K562 (cell line): ENCODE measurements around the gene UBE2O. TPM values are rescaled to one million over a fixed set of nuclear protein-coding genes. Genes with fewer than 3 reads are reported as not detected.

Experiments used
- ATAC-seq: fragments of 200-7000 bp; cut with Tn5 transposase; 3 replicates; pipeline ENCODE4 v1.9.1; 2020; ENCODE audit warnings: moderate library complexity
- BruUV-seq: library from RNA; stranded (reverse); fragments of 400-500 nt; replicated peaks from 2 replicates; lab custom pipeline; 2021; lab: Mats Ljungman, UMichigan
- CTCF ChIA-PET: fragments of 300-600 bp; formaldehyde crosslinking; extraction: SDS; loops from one replicate; lab custom pipeline; 2021; ENCODE audit warnings: low intra/inter-chr PET ratio; lab: Yijun Ruan, JAX
- POLR2A ChIA-PET: fragments of 300-600, 350-650 bp; sonication (Branson Sonifier 250); formaldehyde crosslinking; extraction: SDS; loops from one replicate; lab custom pipeline; 2021; ENCODE audit warnings: antibody characterized with exemption, inconsistent platforms; lab: Yijun Ruan, JAX
- DNase-seq, 4 experiments: peaks; one replicate each; pipeline versions ENCODE4 v3.0.0 to v3.0.0-alpha.2; 2011 to 2018; ENCODE audit warnings: low spot score in 3 of 4, mixed read lengths in 3 of 4; ENCODE audit errors: extremely low read depth in 1 of 4
- FAIRE-seq: peaks from 2 replicates; lab custom pipeline; 2011; peaks lifted over from hg19 to GRCh38; lab: Jason Lieb, UNC
- H2AFZ ChIP-seq: 2 replicates; pipeline ENCODE4 v1.6.0; 2011; ENCODE audit warnings: low read depth, low read length, control low read depth, inconsistent platforms
- H3K27ac ChIP-seq: fragments of 200-600 bp; 3 replicates; pipeline ENCODE4 v1.8.0; 2011; ENCODE audit warnings: low read depth, mild to moderate bottlenecking, control low read depth, inconsistent platforms, low read length, moderate library complexity, mixed read lengths; ENCODE audit errors: extremely low read depth
- H3K27me3 ChIP-seq, 2 experiments: fragments of 300-600 bp in 1 of 2; 2 replicates in 1 of 2; 3 replicates in 1 of 2; pipeline versions ENCODE4 v1.6.0 to v1.8.0; 2011; ENCODE audit warnings: inconsistent platforms in 2 of 2, low read length in 2 of 2, mild to moderate bottlenecking in 1 of 2, mixed read lengths in 1 of 2, moderate library complexity in 1 of 2; ENCODE audit not compliant: control insufficient read depth in 2 of 2, insufficient read depth in 2 of 2
- H3K36me3 ChIP-seq: fragments of 300-600 bp; 3 replicates; pipeline ENCODE4 v1.8.0; 2011; ENCODE audit warnings: mild to moderate bottlenecking, low read length, inconsistent platforms; ENCODE audit not compliant: control insufficient read depth, insufficient read depth
- H3K4me1 ChIP-seq, 2 experiments: fragments of 200-600 bp in 1 of 2; replicated peaks in 1 of 2; 2 replicates in 1 of 2; 3 replicates in 1 of 2; pipeline versions ENCODE4 v1.5.1 to v1.8.0; 2011; ENCODE audit warnings: inconsistent platforms in 2 of 2, low read length in 2 of 2, mild to moderate bottlenecking in 1 of 2, mixed read lengths in 1 of 2, moderate library complexity in 1 of 2; ENCODE audit not compliant: control insufficient read depth in 2 of 2, insufficient read depth in 2 of 2
- H3K4me2 ChIP-seq: 2 replicates; pipeline ENCODE4 v1.6.1; 2011; ENCODE audit warnings: low read length, control low read depth, inconsistent platforms, mixed read lengths; ENCODE audit not compliant: insufficient read depth
- H3K4me3 ChIP-seq: fragments of 200-600 bp; sonication (generic), shearing (Covaris generic); 2 replicates; pipeline ENCODE4 v1.5.1; 2016; ENCODE audit warnings: control low read depth, inconsistent platforms
- H3K79me2 ChIP-seq: fragments of 200-600 bp; 3 replicates; pipeline ENCODE4 v1.8.0; 2011; ENCODE audit warnings: low read length, inconsistent platforms; ENCODE audit not compliant: control insufficient read depth, insufficient read depth
- H3K9ac ChIP-seq, 2 experiments: 2 replicates each; pipeline versions ENCODE4 v1.6.0 to v1.6.1; 2011; ENCODE audit warnings: low read depth in 2 of 2, low read length in 2 of 2, control low read depth in 1 of 2, inconsistent platforms in 1 of 2, mild to moderate bottlenecking in 1 of 2, mixed read lengths in 1 of 2; ENCODE audit not compliant: insufficient read depth in 1 of 2
- H3K9me1 ChIP-seq: one replicate; pipeline ENCODE4 v1.6.0; 2011; ENCODE audit warnings: inconsistent platforms, mild to moderate bottlenecking, low read length, moderate library complexity; ENCODE audit not compliant: control insufficient read depth, insufficient read depth
- H3K9me3 ChIP-seq: replicated peaks from 2 replicates; pipeline ENCODE4 v1.5.1; 2011; ENCODE audit warnings: low read depth, low read length, inconsistent platforms; ENCODE audit not compliant: control insufficient read depth, insufficient read depth
- H4K20me1 ChIP-seq: replicated peaks from 2 replicates; pipeline ENCODE4 v1.6.1; 2011; ENCODE audit warnings: low read length, inconsistent platforms, mixed read lengths; ENCODE audit not compliant: control insufficient read depth, insufficient read depth
- ATF1 ChIP-seq, 2 experiments: fragments of 450-650 bp in 1 of 2; IDR thresholded peaks; 2 replicates each; pipeline ENCODE4 v1.6.1; 2016; ENCODE audit warnings: missing compliant biosample characterization in 1 of 2, missing genetic modification characterization in 1 of 2
- NR4A1 ChIP-seq, 2 experiments: fragments of 250-450 bp in 1 of 2; fragments of 450-650 bp in 1 of 2; sonication (Bioruptor Pico) in 1 of 2; IDR thresholded peaks; 2 replicates each; pipeline versions ENCODE4 v1.4.0 to v1.6.1; 2016 to 2020; ENCODE audit warnings: mild to moderate bottlenecking in 2 of 2, missing compliant biosample characterization in 1 of 2, missing genetic modification characterization in 1 of 2, moderate library complexity in 1 of 2
- POLR2G ChIP-seq: fragments of 200-400 bp; formaldehyde crosslinking; IDR thresholded peaks from 2 replicates; pipeline ENCODE4 v1.6.1; 2017; ENCODE audit warnings: low read depth, mild to moderate bottlenecking, antibody characterized with exemption, low read length, moderate library complexity
- TBL1XR1 ChIP-seq, 2 experiments: IDR thresholded peaks; 2 replicates each; pipeline ENCODE4 v1.6.1; 2012; ENCODE audit warnings: improper control_type of control experiment in 2 of 2, low read length in 2 of 2, mild to moderate bottlenecking in 1 of 2
- ZFPM2 ChIP-seq: fragments of 250-450 bp; sonication (Bioruptor Pico); IDR thresholded peaks from 2 replicates; pipeline ENCODE4 v1.5.1; 2022; ENCODE audit warnings: mild to moderate bottlenecking
- ZNF561 ChIP-seq: fragments of 450-650 bp; formaldehyde crosslinking; conservative IDR thresholded peaks from 2 replicates; pipeline ENCODE4 v1.4.0; 2020; ENCODE audit warnings: mild to moderate bottlenecking, moderate library complexity
- ZNF766 ChIP-seq: fragments of 200-800 bp; sonication (Bioruptor generic); conservative IDR thresholded peaks from 2 replicates; pipeline ENCODE4 v1.6.1; 2016; ENCODE audit warnings: missing genetic modification characterization, missing compliant biosample characterization
- WGBS: fragments of 100-300 bp; shearing (Covaris generic); methylation state at CpG from one replicate; pipeline ENCODE4 v1.1.6; 2016; ENCODE audit warnings: low coverage, mixed read lengths; ENCODE audit not compliant: insufficient coverage; ENCODE audit errors: missing lambda C conversion rate; 5-methylcytosine and 5-hydroxymethylcytosine counted together
- in situ Hi-C: fragments of 300-500 bp; cut with MboI; formaldehyde crosslinking; loops from 4 replicates; pipeline ENCODE4 v1.15.0; 2018; ENCODE audit warnings: inconsistent platforms, mixed read lengths
- intact Hi-C: fragments of 100-400 bp; cut with micrococcal nuclease; formaldehyde crosslinking; loops from 2 replicates; pipeline ENCODE4 v1.14.2; 2022
- polyA plus RNA-seq, 8 experiments: library from polyadenylated mRNA; depleted of rRNA in 4 of 8; stranded (reverse) in 5 of 8; unstranded in 3 of 8; fragments of >200 nt; fragmentation: Nextera tagmentation in 2 of 8; fragmentation: Illumina TruSeq in 1 of 8; extraction: Ambion mirVana in 2 of 8; extraction: Trizol in 1 of 8; gene quantifications; 2 replicates each; pipeline versions ENCODE4 v1.2.1 to v1.2.3, GENCODE V29; 2011 to 2014; ENCODE audit warnings: inconsistent platforms in 1 of 8, missing spikeins in 1 of 8
- total RNA-seq, 7 experiments: library from RNA; depleted of rRNA in 6 of 7; stranded (reverse); fragments of >200 nt in 6 of 7; fragmentation: Illumina TruSeq in 2 of 7; extraction: Trizol in 2 of 7; gene quantifications; 2 replicates each; pipeline versions ENCODE4 v1.2.1 to v1.2.3, GENCODE V29; 2011 to 2021; ENCODE audit warnings: low replicate concordance in 1 of 7
- TF ChIP-seq, protein P1 (sequence below): IDR thresholded peaks from 2 replicates; pipeline ENCODE4 v1.6.1; 2011; ENCODE audit warnings: borderline replicate concordance, low read depth, mild to moderate bottlenecking, moderate library complexity, low read length; ENCODE audit not compliant: insufficient read depth, poor library complexity, severe bottlenecking
- TF ChIP-seq, protein P2 (sequence below), 3 experiments: fragments of 200-800 bp in 1 of 3; sonication (Bioruptor generic) in 1 of 3; sonication (generic) in 1 of 3; formaldehyde crosslinking in 1 of 3; IDR thresholded peaks; 2 replicates each; pipeline versions ENCODE4 v1.6.1 to v1.8.0; 2016 to 2022; ENCODE audit warnings: mild to moderate bottlenecking in 2 of 3, missing compliant biosample characterization in 2 of 3, missing genetic modification characterization in 2 of 3, missing genetic modification reagents in 1 of 3

Gene UBE2O
- total and polyA plus RNA-seq, 9 of the 15 experiments (the other 6 are each of a cell fraction or from before 2014, with no cell fraction given), result 1.6 to 39.7 (median 13.3) TPM

DNA sequence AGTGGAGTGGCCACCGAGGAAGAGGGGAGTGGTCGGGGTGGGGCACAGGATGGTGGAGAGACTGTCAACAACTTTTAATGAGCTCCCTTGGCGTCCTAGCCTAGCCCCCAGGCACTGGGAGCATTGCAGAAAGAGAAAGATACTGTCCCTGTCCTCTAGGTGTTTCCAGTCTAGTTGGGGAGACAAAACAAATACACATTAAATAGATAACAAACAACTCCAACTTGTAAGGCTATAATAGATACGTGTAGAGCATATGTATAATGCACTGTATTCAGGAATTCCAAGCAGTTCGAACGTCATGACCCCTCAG is 435 bp upstream of the UBE2O start:
- Histone ChIP-seq H4K20me1 (peaks cover 20% of the 10 kb centered on the region), H3K36me3 (0 out of 3 replicates have a peak, but pooled peaks cover 4% of the 10 kb centered on the region), H3K4me1 (peaks cover 12 to 18% of the 10 kb centered on the region in 2 experiments; a peak in 4 of 5 replicates)
- 22% methylated on average over 4 of the region's 6 CpGs for WGBS
- POLR2A ChIA-PET, result interaction anchor here (0.9 to 1.1 kb wide), 3 partner anchors 10 to 57 kb away, joined by 3 to 4 read pairs (median 3); no protein-coding TSS in a partner anchor
- FAIRE-seq (no peak), DNase-seq (no peak)
- in situ Hi-C loops (no loop called here), intact Hi-C loops (loop anchor here (2.0 kb wide), 1 partner anchor 47 kb away; no protein-coding TSS in a partner anchor)
- TF ChIP-seq ATF1 (CRISPR knock-in tag; IDR thresholded peaks at IDR 0.05) (no peak), ATF1 (tag; IDR thresholded peaks at IDR 0.05) (peak; percentile 35; the same call in 1 of the 2 replicates), ZNF561 (CRISPR knock-in tag) (no peak), ZNF766 (CRISPR knock-in tag) (no peak), ZFPM2 (CRISPR knock-in tag) (no peak), NR4A1 (CRISPR knock-in tag; IDR thresholded peaks at IDR 0.05) (no peak), NR4A1 (tag; IDR thresholded peaks at IDR 0.05) (no peak), TBL1XR1 (IDR thresholded peaks at IDR 0.05; ENCODE audit: low read length in 2 of 2) (no peak), POLR2G (no peak)
- TF ChIP-seq, protein P1, sequence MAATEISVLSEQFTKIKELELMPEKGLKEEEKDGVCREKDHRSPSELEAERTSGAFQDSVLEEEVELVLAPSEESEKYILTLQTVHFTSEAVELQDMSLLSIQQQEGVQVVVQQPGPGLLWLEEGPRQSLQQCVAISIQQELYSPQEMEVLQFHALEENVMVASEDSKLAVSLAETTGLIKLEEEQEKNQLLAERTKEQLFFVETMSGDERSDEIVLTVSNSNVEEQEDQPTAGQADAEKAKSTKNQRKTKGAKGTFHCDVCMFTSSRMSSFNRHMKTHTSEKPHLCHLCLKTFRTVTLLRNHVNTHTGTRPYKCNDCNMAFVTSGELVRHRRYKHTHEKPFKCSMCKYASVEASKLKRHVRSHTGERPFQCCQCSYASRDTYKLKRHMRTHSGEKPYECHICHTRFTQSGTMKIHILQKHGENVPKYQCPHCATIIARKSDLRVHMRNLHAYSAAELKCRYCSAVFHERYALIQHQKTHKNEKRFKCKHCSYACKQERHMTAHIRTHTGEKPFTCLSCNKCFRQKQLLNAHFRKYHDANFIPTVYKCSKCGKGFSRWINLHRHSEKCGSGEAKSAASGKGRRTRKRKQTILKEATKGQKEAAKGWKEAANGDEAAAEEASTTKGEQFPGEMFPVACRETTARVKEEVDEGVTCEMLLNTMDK, result no peak
- TF ChIP-seq, protein P2, sequence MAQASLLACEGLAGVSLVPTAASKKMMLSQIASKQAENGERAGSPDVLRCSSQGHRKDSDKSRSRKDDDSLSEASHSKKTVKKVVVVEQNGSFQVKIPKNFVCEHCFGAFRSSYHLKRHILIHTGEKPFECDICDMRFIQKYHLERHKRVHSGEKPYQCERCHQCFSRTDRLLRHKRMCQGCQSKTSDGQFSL (CRISPR knock-in tag; IDR thresholded peaks at IDR 0.05), result peak; percentile 39; the same call in 1 of the 2 replicates
- TF ChIP-seq, protein P2 (tag; IDR thresholded peaks at IDR 0.05), result no peak
- TF ChIP-seq, all 486 proteins: peak for 2
- Histone ChIP-seq H3K4me2 (no peak overlapping the region), H3K27ac (no peak overlapping the region), H3K79me2 (peaks cover 45% of the 10 kb centered on the region), H3K4me3 (no peak overlapping the region), H3K9ac (no peak overlapping the region), H3K27me3 (no peaks in the 10 kb centered on the region), H3K9me3 (no peaks in the 10 kb centered on the region), H3K9me1 (no peaks in the 10 kb centered on the region), H2AFZ (no peak overlapping the region)
- CTCF ChIA-PET, result interaction anchor here (0.6 kb wide), 1 partner anchor 148 kb away, joined by 3 read pairs; no protein-coding TSS in a partner anchor
- BruUV-seq, result no TSS peak
- ATAC-seq, result no peak
